Ovary (tissue), 3 donors: ENCODE results near the gene LARP4.
"Not testable (repeated sequence)": the region's sequence is repeated elsewhere in the genome, so short reads cannot be mapped to it uniquely, and the experiment has no call there.

Source experiments
- EP300 ChIP-seq: sonication (generic); formaldehyde crosslinking; IDR thresholded peaks from one replicate; pipeline ENCODE4 v1.6.1; 2017; ENCODE audit warnings: antibody characterized with exemption
- TF ChIP-seq, protein P1 (sequence below), 3 donors: fragments of 450-650 bp in 2 of 3; fragments of 200-600 bp in 1 of 3; IDR thresholded peaks; one replicate each; pipeline versions ENCODE4 v1.5.1 to v1.8.0; 2016 to 2022; ENCODE audit warnings: antibody characterized with exemption in 3 of 3, mild to moderate bottlenecking in 1 of 3
- donor health status: DM: no; HTN: no; CAD: no.

DNA sequence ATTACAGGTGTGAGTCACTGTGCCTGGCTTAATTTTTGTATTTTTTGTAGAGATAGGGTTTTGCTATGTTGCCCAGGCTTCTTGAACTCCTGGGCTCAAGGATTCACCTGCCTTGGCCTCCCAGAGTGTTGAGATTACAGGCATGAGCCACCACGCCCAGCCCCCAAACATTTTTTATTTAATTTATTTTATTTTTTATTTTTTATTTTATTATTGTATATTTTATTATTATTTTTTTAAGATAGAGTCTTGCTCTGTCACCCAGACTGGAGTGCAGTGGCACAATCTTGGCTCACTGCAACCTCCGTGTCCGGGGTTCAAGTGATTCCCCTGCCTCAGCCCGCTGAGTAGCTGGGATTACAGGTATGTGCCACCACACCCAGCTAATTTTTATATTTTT, 121.1 kb downstream of the LARP4 start:
- TF ChIP-seq, protein P1, sequence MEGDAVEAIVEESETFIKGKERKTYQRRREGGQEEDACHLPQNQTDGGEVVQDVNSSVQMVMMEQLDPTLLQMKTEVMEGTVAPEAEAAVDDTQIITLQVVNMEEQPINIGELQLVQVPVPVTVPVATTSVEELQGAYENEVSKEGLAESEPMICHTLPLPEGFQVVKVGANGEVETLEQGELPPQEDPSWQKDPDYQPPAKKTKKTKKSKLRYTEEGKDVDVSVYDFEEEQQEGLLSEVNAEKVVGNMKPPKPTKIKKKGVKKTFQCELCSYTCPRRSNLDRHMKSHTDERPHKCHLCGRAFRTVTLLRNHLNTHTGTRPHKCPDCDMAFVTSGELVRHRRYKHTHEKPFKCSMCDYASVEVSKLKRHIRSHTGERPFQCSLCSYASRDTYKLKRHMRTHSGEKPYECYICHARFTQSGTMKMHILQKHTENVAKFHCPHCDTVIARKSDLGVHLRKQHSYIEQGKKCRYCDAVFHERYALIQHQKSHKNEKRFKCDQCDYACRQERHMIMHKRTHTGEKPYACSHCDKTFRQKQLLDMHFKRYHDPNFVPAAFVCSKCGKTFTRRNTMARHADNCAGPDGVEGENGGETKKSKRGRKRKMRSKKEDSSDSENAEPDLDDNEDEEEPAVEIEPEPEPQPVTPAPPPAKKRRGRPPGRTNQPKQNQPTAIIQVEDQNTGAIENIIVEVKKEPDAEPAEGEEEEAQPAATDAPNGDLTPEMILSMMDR (IDR thresholded peaks at IDR 0.05) = not testable (repeated sequence)
- not testable (repeated sequence) for TF ChIP-seq EP300
